ENCODE measurements around the gene DOCK2.

GRCh38 chr5:170025853-170026252 is 388.8 kb downstream of the DOCK2 start:
- TF ChIP-seq CTCF (IDR thresholded peaks at IDR 0.05) = no peak
- no peak for TF ChIP-seq REST (IDR thresholded peaks at IDR 0.05; ENCODE audit: insufficient read depth in 1 of 2, low read depth in 2 of 2, low read length in 1 of 2)
- no peak for TF ChIP-seq POLR2AphosphoS5 (IDR thresholded peaks at IDR 0.05; ENCODE audit: low read depth, low read length)
- no peak for TF ChIP-seq SIN3A (IDR thresholded peaks at IDR 0.05; ENCODE audit: borderline replicate concordance, insufficient read depth, low read depth, low read length)
- TF ChIP-seq TCF7L2 (IDR thresholded peaks at IDR 0.05; ENCODE audit: low read depth, low read length) = no peak
